Stomach (tissue), 9 donors: Measurements from ENCODE around the gene APOL1. TPM values are rescaled to one million over a fixed set of nuclear protein-coding genes. Genes with fewer than 3 reads are reported as not detected.
"Not testable (repeated sequence)": the region's sequence is repeated elsewhere in the genome, so short reads cannot be mapped to it uniquely, and the experiment has no call there.

Experiments used
- DNase-seq, 2 donors: peaks; one replicate each; pipeline versions ENCODE4 v3.0.0 to v3.0.0-alpha.2; 2013 to 2019
- H3K27ac ChIP-seq, 5 donors: fragments of 200-600 bp in 4 of 5; sonication (generic) in 4 of 5; one replicate each; pipeline ENCODE4 v1.5.1; 2013 to 2019; ENCODE audit warnings: mild to moderate bottlenecking in 1 of 5, moderate library complexity in 1 of 5
- H3K27me3 ChIP-seq, 3 donors: fragments of 200-600 bp; sonication (generic); one replicate each; pipeline ENCODE4 v1.5.1; 2017 to 2019; ENCODE audit warnings: mixed run types in 1 of 3
- H3K36me3 ChIP-seq, 4 donors: fragments of 200-600 bp; sonication (generic); 1 replicate in 3 of 4; 2 replicates in 1 of 4; pipeline ENCODE4 v1.5.1; 2016 to 2019
- H3K4me1 ChIP-seq, 4 donors: fragments of 200-600 bp; sonication (generic); one replicate each; pipeline ENCODE4 v1.5.1; 2016 to 2019
- H3K4me3 ChIP-seq, 4 donors: fragments of 200-600 bp; sonication (generic) in 3 of 4; one replicate each; pipeline ENCODE4 v1.5.1; 2016 to 2019; ENCODE audit warnings: mild to moderate bottlenecking in 1 of 4
- H3K9me3 ChIP-seq, 4 donors: fragments of 200-600 bp; sonication (generic); one replicate each; pipeline ENCODE4 v1.5.1; 2016 to 2019
- EP300 ChIP-seq: sonication (generic); formaldehyde crosslinking; IDR thresholded peaks from one replicate; pipeline ENCODE4 v1.6.1; 2017; ENCODE audit warnings: antibody characterized with exemption
- POLR2A ChIP-seq, 4 donors: fragments of 450-650 bp; IDR thresholded peaks; one replicate each; pipeline ENCODE4 v1.6.1; 2016; ENCODE audit warnings: antibody characterized with exemption in 4 of 4, control low read depth in 2 of 4, mild to moderate bottlenecking in 1 of 4, moderate library complexity in 1 of 4
- POLR2AphosphoS5 ChIP-seq, 3 donors: sonication (generic); formaldehyde crosslinking; IDR thresholded peaks; one replicate each; pipeline ENCODE4 v1.6.1; 2016; ENCODE audit warnings: antibody characterized with exemption in 3 of 3
- whole genome bisulfite sequencing, 5 donors: extraction: QIAGEN DNeasy Blood & Tissue Kit in 3 of 5; methylation state at CpG; one replicate each; pipeline versions ENCODE4 v1.1.5 to v1.1.7; 2013 to 2018; 5-methylcytosine and 5-hydroxymethylcytosine counted together
- intact Hi-C: fragments of 100-400 bp; cut with DNase I; formaldehyde crosslinking; loops from one replicate; pipeline ENCODE4 v1.15.1; 2023; ENCODE audit warnings: low total_unique reads
- polyA plus RNA-seq, 3 donors: library from polyadenylated mRNA; stranded (reverse); fragments of 200-250 nt; gene quantifications; one replicate each; pipeline ENCODE4 v1.2.3, GENCODE V29; 2013
- total RNA-seq, 5 donors: library from RNA; depleted of rRNA; stranded (reverse); fragments of >200 nt; gene quantifications; one replicate each; pipeline versions ENCODE4 v1.1.0 to v1.2.3, GENCODE V29; 2014 to 2016
- TF ChIP-seq, protein P1 (sequence below), 7 experiments: fragments of 450-650 bp in 4 of 7; fragments of 200-600 bp in 3 of 7; sonication (generic) in 3 of 7; IDR thresholded peaks; one replicate each; pipeline ENCODE4 v1.5.1; 2016 to 2019; ENCODE audit warnings: antibody characterized with exemption in 7 of 7, control low read depth in 2 of 7, mild to moderate bottlenecking in 1 of 7
- donor health status: healthy with polysubstance abuse.
- donor health status: Bipolar disorder and iron deficiency.
- donor health status: healthy.

APOL1 gene
- total and polyA plus RNA-seq, 8 donors, result 5.2 to 87.5 (median 38.5) TPM

- 86 to 100% (median 96%) methylated on average over 1 of the region's 1 CpG for WGBS, 5 donors
- no peaks in the 10 kb centered on the region for H3K27me3 ChIP-seq
- intact Hi-C loops, result no loop called here
- TF ChIP-seq POLR2AphosphoS5 (IDR thresholded peaks at IDR 0.05) (no peak), EP300 (no peak), POLR2A (IDR thresholded peaks at IDR 0.05) (no peak)
- TF ChIP-seq, protein P1, sequence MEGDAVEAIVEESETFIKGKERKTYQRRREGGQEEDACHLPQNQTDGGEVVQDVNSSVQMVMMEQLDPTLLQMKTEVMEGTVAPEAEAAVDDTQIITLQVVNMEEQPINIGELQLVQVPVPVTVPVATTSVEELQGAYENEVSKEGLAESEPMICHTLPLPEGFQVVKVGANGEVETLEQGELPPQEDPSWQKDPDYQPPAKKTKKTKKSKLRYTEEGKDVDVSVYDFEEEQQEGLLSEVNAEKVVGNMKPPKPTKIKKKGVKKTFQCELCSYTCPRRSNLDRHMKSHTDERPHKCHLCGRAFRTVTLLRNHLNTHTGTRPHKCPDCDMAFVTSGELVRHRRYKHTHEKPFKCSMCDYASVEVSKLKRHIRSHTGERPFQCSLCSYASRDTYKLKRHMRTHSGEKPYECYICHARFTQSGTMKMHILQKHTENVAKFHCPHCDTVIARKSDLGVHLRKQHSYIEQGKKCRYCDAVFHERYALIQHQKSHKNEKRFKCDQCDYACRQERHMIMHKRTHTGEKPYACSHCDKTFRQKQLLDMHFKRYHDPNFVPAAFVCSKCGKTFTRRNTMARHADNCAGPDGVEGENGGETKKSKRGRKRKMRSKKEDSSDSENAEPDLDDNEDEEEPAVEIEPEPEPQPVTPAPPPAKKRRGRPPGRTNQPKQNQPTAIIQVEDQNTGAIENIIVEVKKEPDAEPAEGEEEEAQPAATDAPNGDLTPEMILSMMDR (IDR thresholded peaks at IDR 0.05), result no peak
- H3K4me3 ChIP-seq, result no peak overlapping the region
- H3K4me1 ChIP-seq, result peaks cover 3 to 44% (median 15%) of the 10 kb centered on the region in 4 donors
- H3K36me3 ChIP-seq, result no peaks in the 10 kb centered on the region
- no peak for DNase-seq
- no peak overlapping the region for H3K27ac ChIP-seq
- no peaks in the 10 kb centered on the region for H3K9me3 ChIP-seq
Observed at GRCh38 chr22:36206255-36206654, 46.7 kb upstream of the APOL1 start.

GRCh38 chr22:36208162-36208765 is 44.7 kb upstream of the APOL1 start:
- intact Hi-C loops, result no loop called here
- 21 to 42% (median 33%) methylated on average over 1 of the region's 1 CpG for WGBS, 5 donors
- no peak for DNase-seq
- Histone ChIP-seq H3K9me3 (no peaks in the 10 kb centered on the region), H3K4me3 (no peak overlapping the region), H3K4me1 (peaks cover 0 to 39% (median 4%) of the 10 kb centered on the region in 4 donors), H3K36me3 (no peaks in the 10 kb centered on the region), H3K27ac (no peak overlapping the region), H3K27me3 (no peaks in the 10 kb centered on the region)
- TF ChIP-seq POLR2A (IDR thresholded peaks at IDR 0.05) (no peak), POLR2AphosphoS5 (IDR thresholded peaks at IDR 0.05) (no peak), EP300 (no peak)
- TF ChIP-seq, protein P1 (IDR thresholded peaks at IDR 0.05), result no peak

DNA sequence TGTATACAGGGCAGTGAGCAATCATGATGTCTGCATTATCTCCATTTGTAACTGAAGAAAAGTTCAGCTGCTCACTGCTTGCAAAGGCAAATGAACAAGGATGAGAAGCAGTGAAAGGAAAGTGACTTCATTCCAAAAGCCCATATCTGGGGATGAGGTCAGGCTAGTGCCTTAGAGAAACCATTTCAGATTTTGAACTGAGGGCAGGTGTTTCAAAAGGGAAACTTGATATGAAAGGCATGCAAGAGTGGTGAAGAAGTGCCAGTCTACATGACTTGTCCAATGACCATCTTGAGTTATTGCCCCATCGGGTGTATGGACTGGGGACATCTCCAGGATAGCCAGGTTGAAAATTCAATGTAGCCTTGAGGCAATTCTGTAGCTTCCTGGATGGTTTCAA is 44.0 kb upstream of the APOL1 start:
- intact Hi-C loops, result no loop called here
- H3K27ac ChIP-seq, result no peak overlapping the region
- H3K36me3 ChIP-seq, result no peaks in the 10 kb centered on the region
- 90 to 100% (median 94%) methylated on average over 1 of the region's 1 CpG for WGBS, 5 donors
- H3K4me1 ChIP-seq, result peaks cover 0 to 34% (median 1%) of the 10 kb centered on the region in 4 donors
- TF ChIP-seq POLR2AphosphoS5 (IDR thresholded peaks at IDR 0.05) (no peak), POLR2A (IDR thresholded peaks at IDR 0.05) (no peak), EP300 (no peak)
- TF ChIP-seq, protein P1 (IDR thresholded peaks at IDR 0.05), result no peak
- no peaks in the 10 kb centered on the region for H3K9me3 ChIP-seq
- no peak overlapping the region for H3K4me3 ChIP-seq
- no peak for DNase-seq
- no peaks in the 10 kb centered on the region for H3K27me3 ChIP-seq

DNA sequence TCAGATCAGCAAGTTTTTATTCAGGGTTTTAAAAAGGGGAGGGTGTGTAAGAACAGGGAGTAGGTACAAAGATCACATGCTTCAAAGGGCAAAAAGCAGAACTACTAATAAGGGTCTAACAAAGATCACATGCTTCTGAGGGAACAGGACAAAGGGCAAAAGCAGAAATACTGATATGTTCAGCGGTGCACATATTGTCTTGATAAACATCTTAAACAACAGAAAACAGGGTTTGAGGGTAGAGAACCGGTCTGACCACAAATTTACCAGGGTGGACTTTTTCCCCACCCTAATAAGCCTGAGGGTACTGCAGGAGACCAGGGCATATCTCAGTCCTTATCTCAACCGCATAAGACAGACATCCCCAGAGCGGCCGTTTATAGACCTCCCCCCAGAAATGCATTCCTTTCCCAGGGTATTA is 43.4 kb upstream of the APOL1 start:
- H3K27me3 ChIP-seq, H3K9me3 ChIP-seq, H3K27ac ChIP-seq, H3K36me3 ChIP-seq, DNase-seq, intact Hi-C loops, H3K4me3 ChIP-seq: not testable (repeated sequence)
- 38 to 74% (median 60%) methylated on average over 5 of the region's 5 CpGs for WGBS, 5 donors
- H3K4me1 ChIP-seq, result peaks cover 0 to 28% (median 0%) of the 10 kb centered on the region in 4 donors

- intact Hi-C loops, result no loop called here
- TF ChIP-seq POLR2AphosphoS5 (IDR thresholded peaks at IDR 0.05), result no peak
- TF ChIP-seq, protein P1 (IDR thresholded peaks at IDR 0.05), result no peak
- no peak for TF ChIP-seq EP300
- Histone ChIP-seq H3K27ac (no peak overlapping the region), H3K36me3 (no peaks in the 10 kb centered on the region), H3K9me3 (no peaks in the 10 kb centered on the region), H3K27me3 (no peaks in the 10 kb centered on the region), H3K4me1 (peaks cover 0 to 24% (median 0%) of the 10 kb centered on the region in 4 donors), H3K4me3 (no peak overlapping the region)
- WGBS, 5 donors, result 89 to 92% (median 90%) methylated on average over 3 of the region's 3 CpGs
- DNase-seq, result no peak
Observed at GRCh38 chr22:36210224-36210623, 42.7 kb upstream of the APOL1 start.
